ENCODE data around the gene DDX10. TPM values are rescaled to one million over a fixed set of nuclear protein-coding genes. Genes with fewer than 3 reads are reported as not detected.

The DDX10 gene
- total and polyA plus RNA-seq, 4 donors: 20.5 to 34.2 (median 24.4) TPM

GRCh38 chr11:108897071-108897481 is 232.2 kb downstream of the DDX10 start:
- H3K4me1 ChIP-seq (ENCODE audit: control insufficient read depth, insufficient read depth, low read length): no peaks in the 10 kb centered on the region
- H3K36me3 ChIP-seq (ENCODE audit: control insufficient read depth, insufficient read depth, low read length): no peaks in the 10 kb centered on the region
- no CpG with 5 or more reads among the region's 1 CpG for WGBS (ENCODE audit: insufficient coverage)
- DNase-seq (ENCODE audit: low read depth in 4 of 6, low spot score in 6 of 6): peak in 1 of 6 donors; percentile 33
- no peaks in the 10 kb centered on the region for H3K9me3 ChIP-seq (ENCODE audit: control insufficient read depth, insufficient read depth, low read length)
- no peak overlapping the region for H3K27ac ChIP-seq (ENCODE audit: low read depth, low read length)
- H3K27me3 ChIP-seq (ENCODE audit: control insufficient read depth, insufficient read depth, low read length): no peaks in the 10 kb centered on the region
- H3K4me3 ChIP-seq (ENCODE audit: low read depth, low read length): no peak overlapping the region

GRCh38 chr11:108897916-108898315 is 233.0 kb downstream of the DDX10 start:
- Histone ChIP-seq H3K36me3 (ENCODE audit: control insufficient read depth, insufficient read depth, low read length) (no peaks in the 10 kb centered on the region), H3K27ac (ENCODE audit: low read depth, low read length) (no peak overlapping the region), H3K27me3 (ENCODE audit: control insufficient read depth, insufficient read depth, low read length) (no peaks in the 10 kb centered on the region), H3K4me1 (ENCODE audit: control insufficient read depth, insufficient read depth, low read length) (no peaks in the 10 kb centered on the region), H3K9me3 (ENCODE audit: control insufficient read depth, insufficient read depth, low read length) (no peaks in the 10 kb centered on the region), H3K4me3 (ENCODE audit: low read depth, low read length) (no peak overlapping the region)
- DNase-seq (ENCODE audit: low read depth in 4 of 6, low spot score in 6 of 6): no peak
- WGBS (ENCODE audit: insufficient coverage): 100% methylated on average over 1 of the region's 5 CpGs

GRCh38 chr11:108901359-108901758 is 236.5 kb downstream of the DDX10 start:
- Histone ChIP-seq H3K36me3 (ENCODE audit: control insufficient read depth, insufficient read depth, low read length) (no peaks in the 10 kb centered on the region), H3K27ac (ENCODE audit: low read depth, low read length) (no peak overlapping the region), H3K4me1 (ENCODE audit: control insufficient read depth, insufficient read depth, low read length) (no peaks in the 10 kb centered on the region), H3K27me3 (ENCODE audit: control insufficient read depth, insufficient read depth, low read length) (no peaks in the 10 kb centered on the region), H3K4me3 (ENCODE audit: low read depth, low read length) (no peak overlapping the region), H3K9me3 (ENCODE audit: control insufficient read depth, insufficient read depth, low read length) (no peaks in the 10 kb centered on the region)
- DNase-seq (ENCODE audit: low read depth in 4 of 6, low spot score in 6 of 6): no peak
- WGBS (ENCODE audit: insufficient coverage): no CpG with 5 or more reads among the region's 3 CpGs

- no peaks in the 10 kb centered on the region for H3K36me3 ChIP-seq (ENCODE audit: control insufficient read depth, insufficient read depth, low read length)
- no peaks in the 10 kb centered on the region for H3K9me3 ChIP-seq (ENCODE audit: control insufficient read depth, insufficient read depth, low read length)
- no peak overlapping the region for H3K4me3 ChIP-seq (ENCODE audit: low read depth, low read length)
- no peaks in the 10 kb centered on the region for H3K4me1 ChIP-seq (ENCODE audit: control insufficient read depth, insufficient read depth, low read length)
- DNase-seq (ENCODE audit: low read depth in 4 of 6, low spot score in 6 of 6): no peak
- H3K27ac ChIP-seq (ENCODE audit: low read depth, low read length): no peak overlapping the region
- no peaks in the 10 kb centered on the region for H3K27me3 ChIP-seq (ENCODE audit: control insufficient read depth, insufficient read depth, low read length)
- no CpG with 5 or more reads among the region's 2 CpGs for WGBS (ENCODE audit: insufficient coverage)
These were observed 237.2 kb downstream of the DDX10 start for GRCh38 chr11:108902027-108902469.

- no peaks in the 10 kb centered on the region for H3K4me1 ChIP-seq (ENCODE audit: control insufficient read depth, insufficient read depth, low read length)
- WGBS (ENCODE audit: insufficient coverage): no CpG with 5 or more reads among the region's 1 CpG
- no peaks in the 10 kb centered on the region for H3K27me3 ChIP-seq (ENCODE audit: control insufficient read depth, insufficient read depth, low read length)
- DNase-seq (ENCODE audit: low read depth in 4 of 6, low spot score in 6 of 6): no peak
- no peaks in the 10 kb centered on the region for H3K36me3 ChIP-seq (ENCODE audit: control insufficient read depth, insufficient read depth, low read length)
- H3K4me3 ChIP-seq (ENCODE audit: low read depth, low read length): no peak overlapping the region
- H3K9me3 ChIP-seq (ENCODE audit: control insufficient read depth, insufficient read depth, low read length): no peaks in the 10 kb centered on the region
- no peak overlapping the region for H3K27ac ChIP-seq (ENCODE audit: low read depth, low read length)
These were observed 239.6 kb downstream of the DDX10 start for GRCh38 chr11:108904480-108904879.

GRCh38 chr11:108906329-108906728 is 241.5 kb downstream of the DDX10 start:
- Histone ChIP-seq H3K4me1 (ENCODE audit: control insufficient read depth, insufficient read depth, low read length) (no peaks in the 10 kb centered on the region), H3K9me3 (ENCODE audit: control insufficient read depth, insufficient read depth, low read length) (no peaks in the 10 kb centered on the region), H3K4me3 (ENCODE audit: low read depth, low read length) (no peak overlapping the region), H3K27ac (ENCODE audit: low read depth, low read length) (no peak overlapping the region), H3K27me3 (ENCODE audit: control insufficient read depth, insufficient read depth, low read length) (no peaks in the 10 kb centered on the region), H3K36me3 (ENCODE audit: control insufficient read depth, insufficient read depth, low read length) (no peaks in the 10 kb centered on the region)
- no peak for DNase-seq (ENCODE audit: low read depth in 4 of 6, low spot score in 6 of 6)

- Histone ChIP-seq H3K27me3 (ENCODE audit: control insufficient read depth, insufficient read depth, low read length) (no peaks in the 10 kb centered on the region), H3K36me3 (ENCODE audit: control insufficient read depth, insufficient read depth, low read length) (no peaks in the 10 kb centered on the region), H3K27ac (ENCODE audit: low read depth, low read length) (no peak overlapping the region), H3K4me3 (ENCODE audit: low read depth, low read length) (no peak overlapping the region), H3K4me1 (ENCODE audit: control insufficient read depth, insufficient read depth, low read length) (no peaks in the 10 kb centered on the region), H3K9me3 (ENCODE audit: control insufficient read depth, insufficient read depth, low read length) (no peaks in the 10 kb centered on the region)
- no peak for DNase-seq (ENCODE audit: low read depth in 4 of 6, low spot score in 6 of 6)
- no CpG with 5 or more reads among the region's 2 CpGs for WGBS (ENCODE audit: insufficient coverage)
These were observed 242.0 kb downstream of the DDX10 start for GRCh38 chr11:108906826-108907225.

- Histone ChIP-seq H3K36me3 (ENCODE audit: control insufficient read depth, insufficient read depth, low read length) (no peaks in the 10 kb centered on the region), H3K27ac (ENCODE audit: low read depth, low read length) (no peak overlapping the region), H3K4me3 (ENCODE audit: low read depth, low read length) (no peak overlapping the region), H3K27me3 (ENCODE audit: control insufficient read depth, insufficient read depth, low read length) (no peaks in the 10 kb centered on the region), H3K4me1 (ENCODE audit: control insufficient read depth, insufficient read depth, low read length) (no peaks in the 10 kb centered on the region), H3K9me3 (ENCODE audit: control insufficient read depth, insufficient read depth, low read length) (no peaks in the 10 kb centered on the region)
- DNase-seq (ENCODE audit: low read depth in 4 of 6, low spot score in 6 of 6): no peak
- WGBS (ENCODE audit: insufficient coverage): no CpG with 5 or more reads among the region's 5 CpGs
These were observed 244.2 kb downstream of the DDX10 start for GRCh38 chr11:108909041-108909440.

- H3K36me3 ChIP-seq (ENCODE audit: control insufficient read depth, insufficient read depth, low read length): no peaks in the 10 kb centered on the region
- H3K4me1 ChIP-seq (ENCODE audit: control insufficient read depth, insufficient read depth, low read length): no peaks in the 10 kb centered on the region
- H3K4me3 ChIP-seq (ENCODE audit: low read depth, low read length): no peak overlapping the region
- no peak overlapping the region for H3K27ac ChIP-seq (ENCODE audit: low read depth, low read length)
- DNase-seq (ENCODE audit: low read depth in 4 of 6, low spot score in 6 of 6): no peak
- H3K9me3 ChIP-seq (ENCODE audit: control insufficient read depth, insufficient read depth, low read length): no peaks in the 10 kb centered on the region
- WGBS (ENCODE audit: insufficient coverage): no CpG with 5 or more reads among the region's 3 CpGs
- H3K27me3 ChIP-seq (ENCODE audit: control insufficient read depth, insufficient read depth, low read length): no peaks in the 10 kb centered on the region
These were observed 245.1 kb downstream of the DDX10 start for GRCh38 chr11:108909921-108910320.

GRCh38 chr11:108912581-108912980 is 247.7 kb downstream of the DDX10 start:
- Histone ChIP-seq H3K27ac (ENCODE audit: low read depth, low read length) (no peak overlapping the region), H3K4me3 (ENCODE audit: low read depth, low read length) (no peak overlapping the region), H3K36me3 (ENCODE audit: control insufficient read depth, insufficient read depth, low read length) (no peaks in the 10 kb centered on the region), H3K27me3 (ENCODE audit: control insufficient read depth, insufficient read depth, low read length) (no peaks in the 10 kb centered on the region), H3K9me3 (ENCODE audit: control insufficient read depth, insufficient read depth, low read length) (no peaks in the 10 kb centered on the region), H3K4me1 (ENCODE audit: control insufficient read depth, insufficient read depth, low read length) (no peaks in the 10 kb centered on the region)
- no peak for DNase-seq (ENCODE audit: low read depth in 4 of 6, low spot score in 6 of 6)
- WGBS (ENCODE audit: insufficient coverage): 100% methylated on average over 1 of the region's 1 CpG
